ENCODE measurements around the gene CFAP73.

CFAP73 gene

GRCh38 chr12:113164014-113164413 lies 14.5 kb downstream of the CFAP73 start:
- no peak overlapping the region for H3K4me3 ChIP-seq (ENCODE audit: low read depth, low read length)
- DNase-seq (ENCODE audit: low read depth) = no peak
- TF ChIP-seq, protein P1, sequence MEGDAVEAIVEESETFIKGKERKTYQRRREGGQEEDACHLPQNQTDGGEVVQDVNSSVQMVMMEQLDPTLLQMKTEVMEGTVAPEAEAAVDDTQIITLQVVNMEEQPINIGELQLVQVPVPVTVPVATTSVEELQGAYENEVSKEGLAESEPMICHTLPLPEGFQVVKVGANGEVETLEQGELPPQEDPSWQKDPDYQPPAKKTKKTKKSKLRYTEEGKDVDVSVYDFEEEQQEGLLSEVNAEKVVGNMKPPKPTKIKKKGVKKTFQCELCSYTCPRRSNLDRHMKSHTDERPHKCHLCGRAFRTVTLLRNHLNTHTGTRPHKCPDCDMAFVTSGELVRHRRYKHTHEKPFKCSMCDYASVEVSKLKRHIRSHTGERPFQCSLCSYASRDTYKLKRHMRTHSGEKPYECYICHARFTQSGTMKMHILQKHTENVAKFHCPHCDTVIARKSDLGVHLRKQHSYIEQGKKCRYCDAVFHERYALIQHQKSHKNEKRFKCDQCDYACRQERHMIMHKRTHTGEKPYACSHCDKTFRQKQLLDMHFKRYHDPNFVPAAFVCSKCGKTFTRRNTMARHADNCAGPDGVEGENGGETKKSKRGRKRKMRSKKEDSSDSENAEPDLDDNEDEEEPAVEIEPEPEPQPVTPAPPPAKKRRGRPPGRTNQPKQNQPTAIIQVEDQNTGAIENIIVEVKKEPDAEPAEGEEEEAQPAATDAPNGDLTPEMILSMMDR (IDR thresholded peaks at IDR 0.05; ENCODE audit: low read depth, low read length, missing control alignments) = no peak

GRCh38 chr12:113165521-113166450 lies 16.3 kb downstream of the CFAP73 start:
- no peak overlapping the region for H3K4me3 ChIP-seq (ENCODE audit: low read depth, low read length)
- DNase-seq (ENCODE audit: low read depth) = no peak
- TF ChIP-seq, protein P1 (IDR thresholded peaks at IDR 0.05; ENCODE audit: low read depth, low read length, missing control alignments) = no peak

GRCh38 chr12:113167868-113168267 lies 18.3 kb downstream of the CFAP73 start:
- H3K4me3 ChIP-seq (ENCODE audit: low read depth, low read length) = no peak overlapping the region
- TF ChIP-seq, protein P1 (IDR thresholded peaks at IDR 0.05; ENCODE audit: low read depth, low read length, missing control alignments) = no peak

DNA sequence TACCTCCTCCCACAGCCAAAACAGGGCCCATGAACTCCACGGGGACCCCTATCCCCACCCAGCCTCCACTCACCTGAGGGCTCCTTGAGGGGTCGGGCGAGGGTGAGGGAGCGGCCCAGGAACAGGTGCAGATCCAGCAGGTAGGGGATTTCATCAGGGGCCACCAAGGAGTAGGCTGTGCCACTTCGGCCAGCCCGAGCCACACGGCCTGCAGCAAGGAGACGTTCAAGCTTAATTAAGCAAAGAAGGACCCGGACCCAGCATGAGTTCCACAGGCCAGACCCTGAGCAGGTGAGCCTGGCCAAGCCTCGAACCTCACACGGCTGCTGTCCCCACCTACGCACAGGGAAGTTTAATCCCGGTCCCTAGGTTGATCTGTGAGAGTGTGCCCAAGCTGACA lies 20.2 kb downstream of the CFAP73 start:
- TF ChIP-seq, protein P1 (IDR thresholded peaks at IDR 0.05; ENCODE audit: low read depth, low read length, missing control alignments) = no peak
- no peak for DNase-seq (ENCODE audit: low read depth)

More at GRCh38 chr12:113167868-113168267, 18.3 kb downstream of the CFAP73 start:
- no peak for DNase-seq (ENCODE audit: low read depth)

DNA sequence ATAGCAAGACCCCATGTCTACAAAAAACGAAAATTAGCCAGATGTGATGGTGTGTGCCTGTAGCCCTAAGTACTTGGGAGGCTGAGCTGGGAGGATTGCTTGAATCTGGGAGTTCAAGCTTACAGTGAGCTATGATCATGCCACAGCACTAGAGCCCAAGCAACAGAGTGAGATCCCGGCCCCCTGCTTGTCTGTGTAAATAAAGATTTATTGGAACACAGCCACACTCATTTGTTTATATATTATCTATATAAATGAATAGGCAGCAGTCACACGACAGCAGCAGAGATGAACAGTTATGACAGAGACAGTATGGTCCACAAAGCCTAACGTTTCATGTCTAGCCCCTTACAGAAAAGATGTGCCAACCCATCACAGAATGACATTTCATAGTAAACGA lies 20.9 kb downstream of the CFAP73 start:
- DNase-seq (ENCODE audit: low read depth) = no peak
- no peak overlapping the region for H3K4me3 ChIP-seq (ENCODE audit: low read depth, low read length)
- TF ChIP-seq, protein P1 (IDR thresholded peaks at IDR 0.05; ENCODE audit: low read depth, low read length, missing control alignments) = no peak

More for the DNA sequence above, 20.2 kb downstream of the CFAP73 start:
- no peak overlapping the region for H3K4me3 ChIP-seq (ENCODE audit: low read depth, low read length)

DNA sequence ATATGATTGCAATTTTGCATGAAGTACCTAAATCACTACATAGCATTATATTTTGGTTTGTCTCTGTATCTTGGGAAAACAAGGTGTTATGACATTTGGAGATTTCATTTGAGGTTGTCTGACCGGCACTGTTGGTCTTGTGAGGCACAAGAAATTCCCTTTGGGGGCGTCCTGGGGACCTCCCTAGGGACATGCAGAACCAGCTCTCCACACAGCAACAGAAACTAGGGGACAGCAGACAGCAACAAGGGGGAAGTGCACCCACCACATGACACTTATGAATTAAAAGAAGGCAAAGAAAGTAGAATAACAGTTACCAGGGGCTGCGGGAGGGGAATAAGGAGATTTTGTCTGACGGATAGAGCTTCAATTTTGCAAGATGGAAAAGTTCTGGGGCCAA lies 21.4 kb downstream of the CFAP73 start:
- TF ChIP-seq, protein P1 (IDR thresholded peaks at IDR 0.05; ENCODE audit: low read depth, low read length, missing control alignments) = no peak
- no peak for DNase-seq (ENCODE audit: low read depth)
- no peak overlapping the region for H3K4me3 ChIP-seq (ENCODE audit: low read depth, low read length)
